ENCODE data around the gene PLA2G7.
"Not testable (repeated sequence)": the region's sequence is repeated elsewhere in the genome, so short reads cannot be mapped to it uniquely, and the experiment has no call there.

Gene PLA2G7

DNA sequence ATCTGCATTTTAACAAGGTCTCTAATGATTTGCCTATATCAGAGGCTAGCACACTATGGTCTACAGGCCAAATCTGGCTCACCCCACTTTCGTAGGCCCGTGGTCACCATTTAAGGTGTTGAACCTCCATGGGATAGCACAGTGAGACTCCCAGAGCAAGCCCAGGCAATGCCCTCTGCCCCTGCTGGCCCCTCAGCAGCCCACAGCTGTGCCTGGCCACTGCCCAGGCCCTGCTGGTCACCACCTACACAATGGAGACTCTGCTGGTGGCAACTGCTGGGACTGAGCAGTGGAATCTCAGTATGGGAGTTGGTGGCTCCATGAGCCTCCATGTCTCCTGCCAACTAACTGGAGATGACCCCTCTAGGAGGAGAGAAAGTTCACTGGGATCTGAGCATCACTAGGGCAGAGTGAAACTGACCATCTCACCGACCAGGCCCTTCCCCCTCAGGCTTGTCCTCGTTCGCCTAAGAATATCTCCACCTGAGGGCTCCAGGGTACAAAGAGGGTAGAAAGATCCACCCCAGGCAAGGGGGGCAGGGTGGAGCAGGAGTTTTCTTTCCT is 13.8 kb upstream of the PLA2G7 start:
- TF ChIP-seq CTCF (conservative IDR thresholded peaks at IDR 0.05; ENCODE audit: control insufficient read depth, insufficient read depth, low read depth, low read length) = no peak
- no peak for DNase-seq (ENCODE audit: low read depth)
- H3K4me3 ChIP-seq (ENCODE audit: control insufficient read depth, low read depth, low read length) = no peak overlapping the region

DNA sequence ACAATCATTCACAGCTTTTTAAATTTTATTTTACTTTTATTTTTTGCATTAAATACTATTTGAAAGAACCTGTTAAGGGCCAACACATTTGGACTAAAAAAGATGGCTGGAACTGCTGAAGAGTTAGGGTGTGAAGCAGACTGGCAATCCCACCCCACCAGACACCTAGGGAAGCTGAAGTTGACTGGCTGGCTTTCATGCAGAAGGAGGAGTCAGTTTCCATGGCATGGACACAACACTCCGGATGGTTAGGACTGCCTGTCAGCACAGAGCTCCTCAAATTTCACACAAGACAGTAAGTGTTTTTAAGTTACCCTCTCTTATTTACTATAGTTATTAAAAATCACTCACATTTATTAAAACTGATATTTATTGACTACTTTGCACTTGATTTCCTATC is 11.5 kb upstream of the PLA2G7 start, which contains the start of gene ANKRD66:
Gene ANKRD66, plus strand, starts transcription at position 238 of the 400 bp plus-strand sequence. CDS start 5,016 bp downstream, outside the sequence.
- DNase-seq (ENCODE audit: low read depth) = no peak
- H3K4me3 ChIP-seq (ENCODE audit: control insufficient read depth, low read depth, low read length) = no peak within 1 kb of the TSS

GRCh38 chr6:46745973-46746372 is 10.8 kb upstream of the PLA2G7 start:
- DNase-seq (ENCODE audit: low read depth) = no peak
- no peak for TF ChIP-seq CTCF (conservative IDR thresholded peaks at IDR 0.05; ENCODE audit: control insufficient read depth, insufficient read depth, low read depth, low read length)
- no peak overlapping the region for H3K4me3 ChIP-seq (ENCODE audit: control insufficient read depth, low read depth, low read length)

More for the DNA sequence above, 11.5 kb upstream of the PLA2G7 start, which contains the start of gene ANKRD66:
- no peak for TF ChIP-seq CTCF (conservative IDR thresholded peaks at IDR 0.05; ENCODE audit: control insufficient read depth, insufficient read depth, low read depth, low read length)

- H3K4me3 ChIP-seq (ENCODE audit: control insufficient read depth, low read depth, low read length); DNase-seq (ENCODE audit: low read depth): not testable (repeated sequence)
Observed at GRCh38 chr6:46744159-46744725, 9.1 kb upstream of the PLA2G7 start.

DNA sequence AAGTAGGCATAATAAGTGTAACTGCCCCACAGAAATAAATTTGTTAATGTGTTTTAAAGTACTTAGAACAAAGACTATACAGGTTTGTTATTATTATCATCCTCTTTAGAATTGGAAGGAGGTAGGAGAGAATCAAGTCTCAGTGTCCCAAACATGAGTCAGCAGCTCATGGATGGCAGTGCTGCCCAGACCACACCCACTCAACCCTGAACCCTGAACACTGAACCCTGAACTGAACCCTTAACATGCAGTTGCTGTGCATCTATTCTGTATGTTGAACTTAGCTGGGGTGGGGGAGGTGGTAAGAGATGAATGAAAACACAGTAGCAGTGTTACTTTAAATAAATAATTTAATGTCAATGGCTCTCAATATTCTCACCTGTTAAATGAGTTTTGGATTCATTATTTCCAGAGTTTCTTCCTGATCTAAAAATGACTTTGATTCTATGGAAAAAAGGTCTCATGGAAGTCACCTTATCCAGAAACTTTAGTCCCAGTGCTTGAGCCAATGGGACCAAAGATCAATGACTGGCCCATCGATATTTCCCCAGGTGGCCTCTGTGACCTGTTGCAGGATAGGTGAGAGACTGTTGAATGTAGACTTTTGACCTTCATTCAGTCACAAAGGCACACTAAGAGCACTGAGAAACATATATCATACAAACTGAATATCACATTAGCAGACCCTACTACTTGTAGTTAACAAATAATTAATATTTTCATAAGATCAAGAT is 8.4 kb upstream of the PLA2G7 start:
- no peak for DNase-seq (ENCODE audit: low read depth)
- TF ChIP-seq CTCF (conservative IDR thresholded peaks at IDR 0.05; ENCODE audit: control insufficient read depth, insufficient read depth, low read depth, low read length) = no peak
- H3K4me3 ChIP-seq (ENCODE audit: control insufficient read depth, low read depth, low read length) = no peak overlapping the region

- no peak overlapping the region for H3K4me3 ChIP-seq (ENCODE audit: control insufficient read depth, low read depth, low read length)
- no peak for TF ChIP-seq CTCF (conservative IDR thresholded peaks at IDR 0.05; ENCODE audit: control insufficient read depth, insufficient read depth, low read depth, low read length)
- DNase-seq (ENCODE audit: low read depth) = no peak
Observed at GRCh38 chr6:46741910-46742309, 6.7 kb upstream of the PLA2G7 start.

- no peak for TF ChIP-seq CTCF (conservative IDR thresholded peaks at IDR 0.05; ENCODE audit: control insufficient read depth, insufficient read depth, low read depth, low read length)
- no peak for DNase-seq (ENCODE audit: low read depth)
- H3K4me3 ChIP-seq (ENCODE audit: control insufficient read depth, low read depth, low read length) = no peak overlapping the region
Observed at GRCh38 chr6:46741482-46741881, 6.3 kb upstream of the PLA2G7 start.
